Fibroblast of skin of scalp (primary cell): ENCODE results near the gene ZNF423.
A peak's percentile ranks its signal among the peaks of the same experiment; 100 is the strongest.

ENCODE experiments used
- DNase-seq: peaks from one replicate; pipeline ENCODE4 v3.0.0-alpha.2; 2013

The ZNF423 gene

DNA sequence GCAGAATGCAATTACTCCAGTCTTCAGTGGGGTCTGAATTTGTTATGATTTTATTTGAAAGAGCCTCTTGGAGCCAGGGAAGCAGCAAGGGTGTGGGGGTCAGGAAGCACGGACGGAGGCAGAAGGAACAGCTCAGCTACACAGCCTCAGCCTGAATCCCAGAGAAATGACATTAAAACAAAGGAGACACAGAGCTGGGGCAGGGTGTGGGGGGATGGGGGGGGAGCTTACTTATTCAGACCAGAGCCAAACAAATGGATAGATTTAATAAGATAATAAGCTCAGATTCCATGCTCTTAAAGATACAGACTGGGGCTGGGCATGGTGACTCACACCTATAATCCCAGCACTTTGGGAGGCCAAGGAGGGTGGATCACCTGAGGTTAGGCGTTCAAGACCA lies 195.3 kb downstream of the ZNF423 start:
- no peak for DNase-seq

DNA sequence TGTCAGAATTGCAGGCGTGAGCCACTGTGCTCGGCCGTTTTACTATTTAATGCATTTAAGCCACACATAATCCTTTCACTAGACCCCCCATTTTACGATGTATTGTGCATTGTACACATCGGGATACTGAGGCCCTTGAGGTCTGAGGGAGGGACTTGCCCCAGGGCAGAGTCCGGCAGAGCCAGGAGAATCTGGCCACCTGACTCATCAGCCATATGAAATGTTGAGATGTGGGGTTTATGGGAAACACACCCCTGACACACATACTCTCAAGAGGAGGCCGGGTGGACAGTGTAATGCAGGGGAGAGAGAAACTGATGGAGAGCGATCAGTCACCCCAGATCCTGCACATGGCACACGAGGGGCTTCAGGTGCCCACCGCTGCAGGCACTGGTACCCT lies 196.6 kb downstream of the ZNF423 start:
- no peak for DNase-seq

GRCh38 chr16:49658531-49658930 lies 197.4 kb downstream of the ZNF423 start:
- no peak for DNase-seq

DNA sequence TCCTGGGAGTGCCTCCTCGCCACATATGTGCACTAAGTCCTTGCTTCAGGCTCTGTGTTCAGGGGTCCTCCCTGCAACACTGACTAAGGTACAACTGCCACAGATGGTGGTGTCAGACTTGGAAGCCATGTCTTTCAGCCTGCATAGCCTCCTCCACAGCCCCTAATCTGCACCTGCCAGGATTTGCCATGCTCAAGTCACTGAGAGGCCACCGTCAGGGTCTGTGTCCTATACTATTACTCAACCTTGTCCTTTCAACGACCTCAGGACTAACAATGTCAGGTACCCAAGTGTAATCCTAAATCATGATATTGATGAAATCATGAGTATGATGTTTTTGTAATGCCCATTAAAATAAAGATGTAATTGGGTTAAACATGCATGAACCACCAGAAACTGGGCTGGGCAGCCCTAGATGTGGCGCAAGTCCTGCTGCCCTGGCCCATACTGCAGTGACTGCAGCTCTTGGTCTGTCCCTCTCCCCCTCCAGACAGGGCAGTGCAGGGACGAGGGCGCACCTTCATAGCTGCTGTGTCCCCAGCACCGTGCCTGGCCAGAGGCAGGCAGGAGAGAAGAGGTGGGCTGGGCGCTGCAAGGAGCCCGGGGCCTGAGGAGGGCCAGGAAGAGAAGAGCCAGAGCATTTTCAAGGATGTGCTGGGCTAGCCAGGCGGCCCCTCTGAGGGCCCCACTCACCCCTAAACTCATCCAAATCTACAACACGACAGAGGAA lies 198.0 kb downstream of the ZNF423 start:
- DNase-seq = no peak

DNA sequence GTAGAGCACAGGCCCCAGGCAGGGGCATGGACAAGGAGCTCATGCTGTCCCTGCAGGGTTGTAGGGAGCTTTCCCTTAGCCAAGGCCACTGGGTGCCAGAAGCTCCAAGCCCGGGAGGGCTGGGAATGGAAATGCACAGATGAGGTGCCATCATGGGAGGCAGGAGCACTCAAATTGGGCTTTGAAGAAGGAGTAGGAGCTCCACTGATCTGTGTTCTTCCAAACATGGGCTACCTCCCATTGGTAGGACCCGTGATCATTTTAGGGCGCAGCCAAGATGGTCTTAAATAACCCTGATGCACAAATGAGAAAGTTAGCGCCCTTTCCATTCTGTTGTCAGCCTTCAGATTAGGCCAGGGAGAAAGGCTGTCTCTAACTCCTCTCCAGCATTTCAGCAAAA lies 201.5 kb downstream of the ZNF423 start:
- DNase-seq = no peak

DNA sequence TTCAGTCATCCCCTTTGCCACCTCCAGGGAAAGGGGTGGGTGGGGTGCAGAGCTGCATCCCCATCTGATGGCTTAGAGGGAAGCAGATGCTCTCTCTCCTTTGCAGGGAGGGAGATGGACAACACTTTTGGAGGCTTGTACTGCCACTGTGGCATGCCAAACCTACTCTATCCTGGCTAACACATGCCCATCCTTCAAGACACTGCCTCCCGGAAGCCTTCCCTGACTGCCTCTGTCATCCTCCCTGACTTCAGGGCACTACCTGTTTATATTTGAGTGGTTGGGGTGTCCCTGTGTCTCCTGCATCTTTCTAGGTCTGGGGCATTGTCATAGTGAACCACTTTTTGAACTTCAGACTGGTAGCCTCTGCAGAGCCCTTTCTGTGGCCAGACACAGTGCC lies 202.3 kb downstream of the ZNF423 start:
- no peak for DNase-seq

GRCh38 chr16:49653173-49653570 lies 202.7 kb downstream of the ZNF423 start:
- no peak for DNase-seq

GRCh38 chr16:49652456-49653172 lies 203.3 kb downstream of the ZNF423 start:
- peak; percentile 89 for DNase-seq

GRCh38 chr16:49651996-49652395 lies 203.9 kb downstream of the ZNF423 start:
- DNase-seq = no peak

GRCh38 chr16:49651226-49651625 lies 204.7 kb downstream of the ZNF423 start:
- DNase-seq = no peak

GRCh38 chr16:49650603-49651002 lies 205.3 kb downstream of the ZNF423 start:
- no peak for DNase-seq

- DNase-seq = peak; percentile 41
Observed at GRCh38 chr16:49649013-49649765, 206.7 kb downstream of the ZNF423 start.

GRCh38 chr16:49647673-49648072 lies 208.2 kb downstream of the ZNF423 start:
- no peak for DNase-seq

GRCh38 chr16:49645263-49645662 lies 210.6 kb downstream of the ZNF423 start:
- DNase-seq = no peak

DNA sequence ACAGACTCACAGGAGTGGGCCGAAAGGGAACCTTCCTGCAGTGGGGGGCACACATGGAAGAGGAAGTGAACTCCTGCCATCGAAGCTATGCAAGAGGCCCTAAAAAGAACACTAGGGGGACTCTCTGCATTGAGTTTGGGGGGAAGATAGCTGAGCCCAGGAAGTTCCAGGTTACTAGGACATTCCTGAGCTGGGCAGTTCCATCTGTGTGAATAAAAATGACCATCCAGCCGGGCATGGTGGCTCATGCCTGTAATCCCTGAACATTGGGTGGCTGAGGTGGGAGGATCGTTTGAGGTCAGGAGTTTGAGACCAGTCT lies 211.8 kb downstream of the ZNF423 start:
- DNase-seq = peak; percentile 65

GRCh38 chr16:49643429-49644144 lies 212.3 kb downstream of the ZNF423 start:
- DNase-seq = peak; percentile 98

DNA sequence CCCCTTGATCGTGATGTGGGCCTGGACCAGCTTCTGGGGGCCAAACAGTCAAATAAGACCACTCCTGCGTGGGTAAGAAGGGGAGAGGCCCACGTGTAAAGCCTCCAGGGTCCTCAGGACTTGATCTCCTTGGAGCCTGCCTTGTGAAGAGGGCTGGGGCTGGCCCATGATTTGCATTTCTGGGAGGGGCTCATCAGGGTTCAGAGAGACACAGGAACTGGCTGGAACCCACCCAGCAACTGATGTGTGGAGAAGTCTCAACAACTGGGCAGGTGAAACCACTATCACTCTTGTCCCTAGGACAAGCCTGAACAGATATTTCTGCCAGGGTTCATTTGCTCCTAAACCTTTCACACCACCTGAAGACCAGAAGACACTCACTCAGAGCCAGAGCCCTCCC lies 214.7 kb downstream of the ZNF423 start:
- DNase-seq = no peak

DNA sequence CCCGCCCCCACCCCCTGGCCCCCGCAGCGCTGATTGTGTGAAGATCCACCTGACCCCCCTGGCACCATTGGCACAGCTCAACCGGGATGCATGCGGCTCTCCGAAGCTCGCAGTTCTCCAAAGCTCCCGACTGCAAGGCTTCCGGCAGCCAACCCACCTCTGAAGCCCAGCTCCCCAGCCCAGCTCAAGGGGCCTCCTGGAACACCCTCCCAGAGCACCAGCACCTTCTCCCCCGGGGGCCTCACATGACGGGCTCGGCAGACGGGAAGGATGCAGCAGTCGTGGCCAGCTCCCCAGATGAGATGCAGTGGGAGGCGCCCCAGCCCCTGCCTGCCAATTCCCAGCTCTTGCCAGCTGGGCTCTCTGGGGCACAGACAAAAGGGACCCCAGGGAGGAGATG lies 215.3 kb downstream of the ZNF423 start:
- DNase-seq = no peak

DNA sequence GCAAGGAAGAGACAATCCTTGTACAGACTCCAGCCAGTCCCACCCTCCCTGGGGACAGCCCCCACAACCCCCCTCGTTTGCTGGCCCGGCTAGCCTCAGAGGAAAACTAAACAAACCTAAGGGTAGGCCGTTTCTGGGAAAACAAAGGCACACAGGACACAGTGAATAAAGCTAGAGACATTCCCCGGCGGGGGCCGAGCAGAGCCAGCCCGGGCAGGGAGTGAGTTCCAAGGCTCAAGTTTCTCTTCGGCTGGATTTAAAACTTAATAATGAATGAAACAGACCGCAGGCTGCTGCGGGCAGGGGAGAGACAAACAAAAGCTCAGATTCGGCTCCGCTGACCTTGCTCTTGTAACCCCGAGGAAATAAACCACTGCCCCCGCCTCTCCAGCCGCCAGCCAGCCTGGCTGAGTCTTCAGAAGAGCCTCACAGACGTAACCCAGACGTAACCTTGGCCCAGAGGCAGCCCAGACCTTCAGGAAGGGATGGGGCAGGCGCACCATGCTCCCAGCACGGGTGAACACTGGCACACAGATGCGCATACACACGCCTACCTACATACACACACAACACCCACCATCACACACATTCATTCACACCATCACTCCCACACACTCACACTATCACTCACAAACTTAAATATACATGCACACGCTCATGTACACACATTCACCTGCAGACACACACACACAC lies 216.0 kb downstream of the ZNF423 start:
- DNase-seq = peak; percentile 80

GRCh38 chr16:49638673-49639610 lies 217.0 kb downstream of the ZNF423 start:
- DNase-seq = no peak
